ENCODE measurements around the gene METTL2B.
"Not testable (repeated sequence)": the region's sequence is repeated elsewhere in the genome, so short reads cannot be mapped to it uniquely, and the experiment has no call there.

METTL2B gene

GRCh38 chr7:128526062-128526466, 49.5 kb downstream of the METTL2B start:
- DNase-seq (ENCODE audit: low read depth), result not testable (repeated sequence)

- DNase-seq (ENCODE audit: low read depth), result not testable (repeated sequence)
Measured at GRCh38 chr7:128529191-128529590, 52.6 kb downstream of the METTL2B start.

GRCh38 chr7:128530121-128530854, 53.7 kb downstream of the METTL2B start:
- peak; percentile 21 for DNase-seq (ENCODE audit: low read depth)

DNA sequence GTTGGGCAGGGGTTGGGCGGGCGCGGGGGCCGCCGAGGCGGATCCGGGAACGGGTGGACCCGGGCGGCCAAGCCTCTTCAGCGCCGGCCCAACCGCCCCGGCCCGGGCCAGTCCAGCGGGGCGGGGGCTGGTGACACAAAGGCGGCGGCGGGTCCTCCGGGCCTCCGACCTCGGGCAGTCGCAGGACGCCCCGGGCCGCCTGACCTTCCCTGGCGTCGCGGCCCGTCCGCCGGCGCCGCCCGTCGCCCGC, 54.2 kb downstream of the METTL2B start:
- DNase-seq (ENCODE audit: low read depth), result no peak

DNA sequence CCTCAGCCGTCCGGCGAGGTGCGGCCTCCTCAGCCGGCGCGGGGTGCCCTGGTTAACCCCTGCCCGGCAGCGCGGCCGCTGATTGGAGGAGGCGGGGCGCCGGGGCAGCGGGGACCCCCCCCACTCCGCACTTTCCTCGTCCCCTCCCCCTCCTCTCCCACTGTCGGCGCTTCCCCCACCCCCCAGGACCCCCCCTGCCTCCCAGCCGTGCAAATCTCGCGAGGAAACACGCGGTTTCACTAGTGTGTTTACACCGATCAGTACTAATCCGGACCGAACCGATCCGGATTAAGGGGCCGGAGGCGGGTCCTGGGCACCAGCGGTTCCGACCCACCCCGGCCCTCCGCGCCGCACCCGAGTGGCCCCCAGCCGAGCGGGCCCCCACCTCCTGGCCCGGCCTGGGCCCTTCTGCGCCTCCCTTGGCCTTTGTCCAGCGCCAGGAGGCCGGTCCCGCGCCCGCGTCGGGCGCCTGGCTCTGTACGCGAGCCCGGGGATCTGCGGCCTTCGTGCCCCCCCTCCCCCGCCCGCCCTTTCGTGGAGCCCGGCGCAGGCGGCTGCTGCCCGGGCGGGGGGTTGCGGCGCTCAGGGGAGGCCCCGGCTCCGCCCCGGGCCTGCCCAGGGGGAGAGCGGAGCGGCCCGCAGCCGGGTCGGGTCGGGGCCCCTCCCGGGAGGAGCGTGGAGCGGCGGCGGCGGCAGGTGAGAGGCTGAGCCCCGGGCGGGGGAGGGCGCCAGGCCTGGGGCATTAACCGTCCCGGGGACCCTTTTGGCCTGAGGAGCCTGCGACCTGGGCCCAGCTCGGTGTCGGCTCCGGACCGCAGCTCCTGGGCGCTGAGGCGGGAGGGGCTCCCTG, 54.8 kb downstream of the METTL2B start:
- peak; percentile 81 for DNase-seq (ENCODE audit: low read depth)

DNA sequence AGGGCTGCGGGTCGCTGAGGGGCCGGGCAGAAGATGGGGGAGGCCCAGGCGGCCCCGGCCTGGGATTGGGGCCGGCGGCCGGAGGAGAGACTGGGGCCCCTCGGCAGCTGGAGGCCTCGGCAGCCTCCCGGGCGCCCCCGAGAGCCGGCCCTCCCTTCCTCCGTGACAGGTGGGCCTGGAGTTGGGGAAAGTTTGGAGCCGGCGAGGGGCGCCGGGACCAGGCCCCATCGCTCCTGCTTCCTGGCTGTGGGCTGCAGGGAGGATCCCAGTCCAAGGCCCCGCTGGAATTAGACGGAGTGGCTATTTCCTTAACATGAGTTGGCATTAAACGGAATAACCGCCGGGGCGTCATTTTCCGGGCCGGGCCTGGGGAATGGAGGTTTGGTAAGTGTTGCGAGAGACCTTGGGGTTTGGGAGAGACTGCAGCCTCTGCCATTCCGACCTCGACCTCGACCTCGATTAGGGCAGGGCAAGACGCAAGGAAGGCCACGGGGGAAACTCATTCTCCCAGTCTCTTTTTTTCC, 55.5 kb downstream of the METTL2B start:
- DNase-seq (ENCODE audit: low read depth), result peak; percentile 29

- not testable (repeated sequence) for DNase-seq (ENCODE audit: low read depth)
Measured at GRCh38 chr7:128532956-128533355, 56.4 kb downstream of the METTL2B start.

DNA sequence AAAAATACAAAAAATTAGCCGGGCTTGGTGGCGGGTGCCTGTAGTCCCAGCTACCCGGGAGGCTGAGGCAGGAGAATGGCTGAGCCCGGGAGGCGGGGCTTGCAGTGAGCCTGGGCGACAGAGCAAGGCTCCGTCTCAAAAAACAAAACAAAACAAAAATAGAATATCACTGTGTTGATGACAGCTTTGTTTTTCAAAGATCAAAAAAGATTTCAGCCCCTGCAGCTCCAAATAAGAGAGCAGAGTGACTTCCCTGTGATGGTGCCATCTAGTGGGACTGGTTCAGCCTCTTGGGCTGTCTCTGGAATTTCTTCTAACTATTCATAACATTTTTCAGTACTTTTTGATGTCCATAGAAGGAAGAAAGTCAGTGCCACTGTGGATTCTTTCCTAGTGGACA, 60.9 kb downstream of the METTL2B start:
- not testable (repeated sequence) for DNase-seq (ENCODE audit: low read depth)

- DNase-seq (ENCODE audit: low read depth), result not testable (repeated sequence)
Measured at GRCh38 chr7:128542530-128542929, 66.0 kb downstream of the METTL2B start.

- not testable (repeated sequence) for DNase-seq (ENCODE audit: low read depth)
Measured at GRCh38 chr7:128543300-128543699, 66.8 kb downstream of the METTL2B start.

DNA sequence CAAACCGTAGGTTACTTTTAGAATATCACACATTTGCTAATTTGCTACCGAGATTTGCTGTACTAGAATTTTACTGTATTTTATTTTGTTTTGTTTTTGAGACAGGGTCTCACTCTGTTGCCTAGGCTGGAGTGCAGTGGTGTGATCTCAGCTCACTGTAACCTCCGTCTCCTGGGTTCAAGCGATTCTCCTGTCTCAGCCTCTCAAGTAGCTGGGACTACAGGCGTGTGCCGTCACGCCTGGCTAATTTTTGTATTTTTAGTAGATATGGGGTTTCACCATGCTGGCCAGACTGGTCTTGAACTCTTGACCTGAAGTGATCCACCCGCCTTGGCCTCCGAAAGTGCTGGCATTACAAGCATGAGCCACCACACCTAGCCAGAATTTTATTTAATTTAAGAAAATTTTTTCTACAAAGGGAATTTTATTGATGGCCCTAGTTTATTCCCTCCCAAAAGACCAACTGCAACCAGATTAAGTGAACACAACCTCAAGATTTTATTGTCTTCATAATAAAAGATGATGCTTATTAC, 69.8 kb downstream of the METTL2B start:
- not testable (repeated sequence) for DNase-seq (ENCODE audit: low read depth)

GRCh38 chr7:128550920-128551319, 74.4 kb downstream of the METTL2B start:
- no peak for DNase-seq (ENCODE audit: low read depth)

- DNase-seq (ENCODE audit: low read depth), result not testable (repeated sequence)
Measured at GRCh38 chr7:128554394-128554793, 77.8 kb downstream of the METTL2B start.

Data from activated T-cell treated with anti-CD3 and anti-CD28 coated beads for 48 hours (primary cell).